CD8-positive, alpha-beta memory T cell (primary cell): ENCODE data around the gene FDX2. TPM values are rescaled to one million over a fixed set of nuclear protein-coding genes. Genes with fewer than 3 reads are reported as not detected.
A peak's percentile ranks its signal among the peaks of the same experiment; 100 is the strongest.

Source experiments
- CTCF ChIA-PET: fragments of 350-600 bp; sonication (Branson Sonifier 250); formaldehyde crosslinking; loops from one replicate; lab custom pipeline; 2021; ENCODE audit warnings: antibody characterized with exemption; lab: Charles Lee
- POLR2A ChIA-PET: fragments of 350-600 bp; sonication (Branson Sonifier 250); formaldehyde crosslinking; loops from one replicate; lab custom pipeline; 2021; ENCODE audit warnings: antibody characterized with exemption; lab: Charles Lee
- DNase-seq, 5 donors: peaks; one replicate each; pipeline versions ENCODE4 v3.0.0 to v3.0.0-alpha.2; 2020 to 2022; ENCODE audit warnings: mixed read lengths in 1 of 5
- H3K27ac ChIP-seq: one replicate; pipeline ENCODE4 v1.7.0; 2013; ENCODE audit warnings: low read depth, mild to moderate bottlenecking, low read length, moderate library complexity
- H3K27me3 ChIP-seq: 2 replicates; pipeline ENCODE4 v1.7.0; 2013; ENCODE audit warnings: low read length, mild to moderate bottlenecking; ENCODE audit not compliant: insufficient read depth, poor library complexity, severe bottlenecking
- H3K36me3 ChIP-seq: 2 replicates; pipeline ENCODE4 v1.7.0; 2013; ENCODE audit warnings: mild to moderate bottlenecking, low read length, moderate library complexity; ENCODE audit not compliant: insufficient read depth
- H3K4me1 ChIP-seq: 2 replicates; pipeline ENCODE4 v1.7.0; 2013; ENCODE audit warnings: mild to moderate bottlenecking, low read length, moderate library complexity; ENCODE audit not compliant: insufficient read depth
- H3K4me3 ChIP-seq: 2 replicates; pipeline ENCODE4 v1.7.0; 2013; ENCODE audit warnings: mild to moderate bottlenecking, low read length
- H3K9me3 ChIP-seq: 2 replicates; pipeline ENCODE4 v1.7.0; 2013; ENCODE audit warnings: mild to moderate bottlenecking, low read length
- H3K27ac Mint-ChIP-seq, 8 donors: one replicate each; pipeline ENCODE4 v1.8.0; 2020 to 2021; ENCODE audit warnings: mixed read lengths in 8 of 8, mild to moderate bottlenecking in 6 of 8, inconsistent platforms in 3 of 8, moderate library complexity in 3 of 8
- H3K27me3 Mint-ChIP-seq, 2 donors: one replicate each; pipeline ENCODE4 v1.8.0; 2020 to 2021; ENCODE audit warnings: mixed read lengths in 2 of 2, mild to moderate bottlenecking in 1 of 2, moderate library complexity in 1 of 2
- H3K36me3 Mint-ChIP-seq, 3 donors: one replicate each; pipeline ENCODE4 v1.8.0; 2020 to 2021; ENCODE audit warnings: mixed read lengths in 3 of 3, inconsistent platforms in 1 of 3, mild to moderate bottlenecking in 1 of 3
- H3K4me1 Mint-ChIP-seq, 3 donors: one replicate each; pipeline ENCODE4 v1.8.0; 2020 to 2021; ENCODE audit warnings: mixed read lengths in 3 of 3, inconsistent platforms in 1 of 3, mild to moderate bottlenecking in 1 of 3
- H3K4me3 Mint-ChIP-seq, 7 donors: one replicate each; pipeline ENCODE4 v1.8.0; 2020 to 2021; ENCODE audit warnings: mixed read lengths in 7 of 7, mild to moderate bottlenecking in 6 of 7, moderate library complexity in 4 of 7, inconsistent platforms in 2 of 7
- H3K9me3 Mint-ChIP-seq, 5 donors: one replicate each; pipeline ENCODE4 v1.8.0; 2020 to 2022; ENCODE audit warnings: mixed read lengths in 5 of 5, mild to moderate bottlenecking in 3 of 5, moderate library complexity in 2 of 5, inconsistent platforms in 1 of 5
- polyA plus RNA-seq: library from polyadenylated mRNA; unstranded; fragments of 300-500 nt; fragmentation: Illumina TruSeq; gene quantifications from one replicate; pipeline ENCODE4 v1.2.3, GENCODE V29; 2021
- total RNA-seq, 2 experiments: library from RNA; stranded (reverse); gene quantifications; one replicate each; pipeline ENCODE4 v1.2.3, GENCODE V29; 2021

FDX2 gene
- total and polyA plus RNA-seq, 3 experiments from 2014 or later = 16.1 to 30.0 (median 29.6) TPM

DNA sequence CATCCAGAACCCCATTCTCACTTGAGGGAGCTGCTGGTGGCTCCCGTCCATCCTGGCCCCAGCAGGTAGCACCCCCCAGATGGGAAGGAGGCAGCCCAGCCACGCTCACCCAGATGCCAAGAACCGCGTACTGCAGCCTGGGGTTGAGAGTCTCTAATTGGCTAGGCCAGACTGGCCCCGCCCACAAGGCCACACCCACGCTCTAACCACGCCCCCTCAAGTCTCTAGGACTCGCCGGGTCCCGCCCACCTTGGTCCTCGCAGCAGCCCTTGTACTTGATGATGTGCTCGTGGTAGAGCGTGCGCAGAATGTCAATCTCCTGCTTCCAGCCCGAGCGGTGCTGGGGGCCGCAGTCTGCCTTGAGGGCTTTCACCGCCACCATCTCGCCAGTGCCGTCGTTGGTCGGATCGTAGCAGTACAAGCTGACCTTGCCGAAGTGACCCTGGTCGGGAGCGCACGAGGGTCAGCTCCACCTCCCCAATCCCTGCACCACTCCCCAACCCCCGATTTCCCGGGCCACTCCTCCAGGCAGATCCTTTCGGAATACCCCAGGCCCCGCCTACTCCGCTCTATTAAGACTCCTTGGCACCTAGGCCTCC lies 38.1 kb upstream of the FDX2 start:
- peaks cover 16% of the 10 kb centered on the region for H3K36me3 ChIP-seq
- peak in 3 of 5 donors; percentile 18 to 29 (median 18) for DNase-seq
- Mint-ChIP-seq H3K27me3 (peaks cover 0 to 2% of the 10 kb centered on the region in 2 donors), H3K36me3 (peaks cover 0 to 71% (median 10%) of the 10 kb centered on the region in 3 donors), H3K4me3 (peak overlapping the region in 1 of 7 donors; percentile 54), H3K9me3 (no peaks in the 10 kb centered on the region), H3K4me1 (no peaks in the 10 kb centered on the region), H3K27ac (no peak overlapping the region)
- H3K27me3 ChIP-seq = no peaks in the 10 kb centered on the region
- CTCF ChIA-PET = interaction anchor here (1.0 kb wide), 1 partner anchor 35 kb away, joined by 3 read pairs; no protein-coding TSS in a partner anchor
- POLR2A ChIA-PET = interaction anchor here (0.8 kb wide), 1 partner anchor 52 kb away, joined by 3 read pairs; no protein-coding TSS in a partner anchor
- no peak overlapping the region for H3K27ac ChIP-seq
- no peak overlapping the region for H3K4me3 ChIP-seq
- no peaks in the 10 kb centered on the region for H3K9me3 ChIP-seq
- no peaks in the 10 kb centered on the region for H3K4me1 ChIP-seq

DNA sequence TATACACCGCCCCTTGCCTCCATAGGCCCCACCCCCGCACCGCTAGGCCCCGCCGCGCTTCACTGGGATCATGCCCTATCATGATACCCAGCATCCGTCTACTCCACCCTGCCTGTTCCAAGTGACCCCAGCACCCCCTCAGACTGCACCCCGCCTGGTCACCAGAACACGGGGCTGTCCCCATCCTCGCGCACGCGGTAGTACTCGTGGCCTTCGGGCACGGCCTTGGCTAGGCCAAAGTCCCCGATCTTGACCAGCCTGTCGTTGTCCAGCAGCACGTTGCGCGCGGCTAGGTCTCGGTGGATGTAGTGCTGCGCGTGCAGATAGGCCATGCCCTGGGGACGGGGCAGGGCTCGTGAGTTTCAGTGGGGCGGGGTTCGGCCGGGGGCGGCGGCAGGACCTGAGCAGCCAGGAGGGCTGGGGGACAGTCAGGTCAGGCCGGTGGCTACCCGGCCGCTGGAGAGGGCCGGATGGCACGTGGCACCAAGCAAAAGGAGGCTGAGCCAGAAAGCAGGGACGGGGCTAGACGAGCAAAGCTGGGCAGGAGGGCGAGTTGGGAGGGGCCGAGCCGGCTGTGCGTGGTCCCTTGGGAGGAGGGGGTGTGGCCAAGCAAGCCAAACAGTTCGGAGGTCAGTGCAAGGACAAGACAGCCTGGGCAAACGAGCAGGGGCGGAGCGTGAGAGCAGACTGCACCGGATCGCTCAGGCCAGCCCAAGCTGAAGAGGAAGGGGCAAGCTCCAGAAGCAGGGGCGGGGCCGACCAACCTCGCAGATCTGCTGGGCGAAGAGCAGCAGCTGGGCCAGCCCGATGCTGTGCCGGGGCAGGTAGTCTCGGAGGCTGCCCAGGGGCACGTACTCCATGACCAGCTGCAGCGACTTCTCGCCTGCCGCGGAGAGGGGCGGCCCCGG lies 37.2 kb upstream of the FDX2 start:
- CTCF ChIA-PET = no interaction called here

DNA sequence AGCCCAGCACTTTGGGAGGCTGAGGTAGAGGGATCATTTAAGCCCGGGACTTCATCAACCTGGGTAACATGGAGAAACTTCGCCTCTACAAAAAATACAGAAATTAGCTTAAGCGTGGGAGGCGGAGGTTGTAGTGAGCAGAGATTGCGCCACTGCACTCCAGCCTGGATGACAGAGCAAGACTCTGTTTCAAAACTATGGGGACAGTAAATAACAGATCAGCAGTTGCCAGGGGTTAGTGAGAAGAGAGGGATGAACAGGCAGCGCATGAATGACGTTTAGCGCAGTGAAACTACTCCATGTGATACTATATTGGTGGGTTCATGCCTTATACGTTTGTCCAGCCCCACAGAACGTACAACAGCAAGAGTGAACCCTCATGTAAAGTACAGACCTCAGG lies 30.7 kb upstream of the FDX2 start:
- no peak overlapping the region for H3K27ac ChIP-seq
- no peak overlapping the region for H3K4me3 Mint-ChIP-seq
- DNase-seq = no peak
- H3K27me3 Mint-ChIP-seq = no peaks in the 10 kb centered on the region
- ChIA-PET POLR2A (no interaction called here), CTCF (no interaction called here)
- no peaks in the 10 kb centered on the region for H3K27me3 ChIP-seq
- no peak overlapping the region for H3K27ac Mint-ChIP-seq
- H3K36me3 Mint-ChIP-seq = peaks cover 0 to 15% (median 2%) of the 10 kb centered on the region in 3 donors
- H3K9me3 Mint-ChIP-seq = no peaks in the 10 kb centered on the region
- H3K36me3 ChIP-seq = no peaks in the 10 kb centered on the region
- no peaks in the 10 kb centered on the region for H3K4me1 Mint-ChIP-seq
- no peak overlapping the region for H3K4me3 ChIP-seq
- H3K9me3 ChIP-seq = no peaks in the 10 kb centered on the region
- no peaks in the 10 kb centered on the region for H3K4me1 ChIP-seq

More for the DNA sequence above, 37.2 kb upstream of the FDX2 start:
- no peak overlapping the region for H3K27ac Mint-ChIP-seq
- H3K9me3 ChIP-seq = no peaks in the 10 kb centered on the region
- no peak overlapping the region for H3K27ac ChIP-seq
- peaks cover 16% of the 10 kb centered on the region for H3K36me3 ChIP-seq
- POLR2A ChIA-PET = no interaction called here
- no peak overlapping the region for H3K4me3 ChIP-seq
- peaks cover 0 to 2% of the 10 kb centered on the region in 2 donors for H3K27me3 Mint-ChIP-seq
- H3K9me3 Mint-ChIP-seq = no peaks in the 10 kb centered on the region
- peaks cover 0 to 66% (median 10%) of the 10 kb centered on the region in 3 donors for H3K36me3 Mint-ChIP-seq
- no peaks in the 10 kb centered on the region for H3K4me1 Mint-ChIP-seq
- no peak for DNase-seq
- no peak overlapping the region for H3K4me3 Mint-ChIP-seq
- no peaks in the 10 kb centered on the region for H3K4me1 ChIP-seq
- H3K27me3 ChIP-seq = no peaks in the 10 kb centered on the region

DNA sequence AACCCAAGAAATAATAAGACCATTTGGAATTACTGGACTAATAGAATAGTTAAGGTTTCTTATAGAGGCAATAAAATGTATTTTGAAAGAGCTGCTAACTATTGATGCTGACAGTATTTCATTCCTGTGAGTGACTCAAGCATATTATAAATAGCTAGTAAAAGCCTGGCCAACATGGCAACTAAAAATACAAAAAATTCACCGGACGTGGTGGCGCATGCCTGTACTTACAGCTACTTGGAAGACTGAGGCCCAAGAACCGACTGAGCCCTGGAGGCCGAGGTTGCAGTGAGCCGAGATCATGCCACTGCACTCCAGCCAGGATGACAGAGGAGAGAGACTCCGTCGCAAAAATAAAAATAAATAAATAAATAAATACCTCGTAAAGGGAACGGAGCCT lies 29.0 kb upstream of the FDX2 start:
- no peaks in the 10 kb centered on the region for H3K27me3 Mint-ChIP-seq
- no peak overlapping the region for H3K27ac ChIP-seq
- H3K4me1 Mint-ChIP-seq = peaks cover 4 to 8% (median 5%) of the 10 kb centered on the region in 3 donors

DNA sequence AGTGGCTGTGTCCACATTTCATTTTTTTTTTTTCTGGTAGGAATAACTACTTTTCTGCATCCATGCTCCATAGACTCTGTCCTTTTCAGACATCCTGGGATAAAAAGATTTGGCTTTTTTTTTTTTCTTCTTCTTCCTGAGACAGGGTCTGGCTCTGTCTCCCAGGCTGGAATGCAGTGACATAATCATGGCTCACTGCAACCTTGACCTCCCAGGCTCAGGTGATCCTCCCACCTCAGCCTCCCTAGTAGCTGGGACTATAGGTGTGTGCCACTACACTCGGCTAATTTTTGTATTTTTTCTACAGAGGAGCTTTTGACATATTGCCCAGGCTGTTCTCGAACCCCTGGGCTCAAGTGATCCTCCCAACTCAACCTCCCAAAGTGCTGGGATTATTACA lies 27.7 kb upstream of the FDX2 start:
- H3K4me3 Mint-ChIP-seq = peak overlapping the region in 1 of 7 donors; percentile 20
- ChIA-PET POLR2A (no interaction called here), CTCF (interaction anchor here (0.9 to 2.2 kb wide), 2 partner anchors 45 to 93 kb away, joined by 3 to 6 read pairs; no protein-coding TSS in a partner anchor)
- H3K9me3 ChIP-seq = no peaks in the 10 kb centered on the region
- no peaks in the 10 kb centered on the region for H3K27me3 ChIP-seq
- H3K4me1 ChIP-seq = peaks cover 21% of the 10 kb centered on the region
- peaks cover 0 to 8% (median 0%) of the 10 kb centered on the region in 3 donors for H3K36me3 Mint-ChIP-seq
- H3K36me3 ChIP-seq = no peaks in the 10 kb centered on the region
- H3K27ac ChIP-seq = no peak overlapping the region
- DNase-seq = no peak
- H3K27me3 Mint-ChIP-seq = no peaks in the 10 kb centered on the region
- no peak overlapping the region for H3K27ac Mint-ChIP-seq
- H3K9me3 Mint-ChIP-seq = no peaks in the 10 kb centered on the region
- H3K4me1 Mint-ChIP-seq = peaks cover 17 to 21% (median 17%) of the 10 kb centered on the region in 3 donors
- H3K4me3 ChIP-seq = no peak overlapping the region

More for the DNA sequence above, 29.0 kb upstream of the FDX2 start:
- no peak for DNase-seq
- CTCF ChIA-PET = interaction anchor here (1.1 to 2.2 kb wide), 2 partner anchors 44 to 74 kb away, joined by 3 to 6 read pairs; partner anchors contain the start of gene ICAM1
- no peaks in the 10 kb centered on the region for H3K36me3 ChIP-seq
- no peak overlapping the region for H3K4me3 Mint-ChIP-seq
- no peaks in the 10 kb centered on the region for H3K9me3 ChIP-seq
- no peaks in the 10 kb centered on the region for H3K9me3 Mint-ChIP-seq
- no peaks in the 10 kb centered on the region for H3K27me3 ChIP-seq
- POLR2A ChIA-PET = no interaction called here
- peaks cover 12% of the 10 kb centered on the region for H3K4me1 ChIP-seq
- peaks cover 0 to 1% (median 0%) of the 10 kb centered on the region in 3 donors for H3K36me3 Mint-ChIP-seq
- no peak overlapping the region for H3K4me3 ChIP-seq
- no peak overlapping the region for H3K27ac Mint-ChIP-seq

DNA sequence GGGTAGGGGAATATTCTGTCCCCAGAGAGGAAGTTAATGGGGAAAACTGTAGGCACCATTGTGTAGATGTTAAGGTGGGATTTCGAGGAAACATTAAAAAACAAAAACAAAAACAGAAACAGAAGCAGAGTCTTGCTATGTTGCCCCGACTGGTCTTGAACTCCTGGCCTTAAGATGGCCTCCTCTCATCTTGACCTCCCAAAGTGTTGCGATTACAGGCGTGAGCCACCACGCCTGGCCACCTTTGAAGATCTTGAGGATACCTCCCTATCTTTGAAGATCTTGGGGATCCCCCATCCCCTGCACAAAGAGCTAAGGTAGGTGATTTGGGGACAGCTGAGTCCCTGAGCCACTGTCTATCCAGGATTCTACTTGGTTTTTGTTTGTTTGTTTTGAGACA lies 24.2 kb upstream of the FDX2 start:
- no peaks in the 10 kb centered on the region for H3K36me3 ChIP-seq
- H3K4me3 ChIP-seq = peak overlapping the region; percentile 82
- Mint-ChIP-seq H3K27ac (peak overlapping the region; percentile 71 to 99 (median 95)), H3K4me3 (peak overlapping the region; percentile 90 to 98 (median 97)), H3K36me3 (peaks cover 0 to 20% (median 0%) of the 10 kb centered on the region in 3 donors), H3K4me1 (peaks cover 21 to 33% (median 24%) of the 10 kb centered on the region in 3 donors), H3K9me3 (no peaks in the 10 kb centered on the region), H3K27me3 (no peaks in the 10 kb centered on the region)
- ChIA-PET CTCF (interaction anchor here (0.6 to 0.8 kb wide), 2 partner anchors 53 to 127 kb away, joined by 3 read pairs; no protein-coding TSS in a partner anchor), POLR2A (no interaction called here)
- H3K4me1 ChIP-seq = peaks cover 25% of the 10 kb centered on the region
- DNase-seq = no peak
- H3K27ac ChIP-seq = peak overlapping the region; percentile 53
- no peaks in the 10 kb centered on the region for H3K9me3 ChIP-seq
- no peaks in the 10 kb centered on the region for H3K27me3 ChIP-seq

DNA sequence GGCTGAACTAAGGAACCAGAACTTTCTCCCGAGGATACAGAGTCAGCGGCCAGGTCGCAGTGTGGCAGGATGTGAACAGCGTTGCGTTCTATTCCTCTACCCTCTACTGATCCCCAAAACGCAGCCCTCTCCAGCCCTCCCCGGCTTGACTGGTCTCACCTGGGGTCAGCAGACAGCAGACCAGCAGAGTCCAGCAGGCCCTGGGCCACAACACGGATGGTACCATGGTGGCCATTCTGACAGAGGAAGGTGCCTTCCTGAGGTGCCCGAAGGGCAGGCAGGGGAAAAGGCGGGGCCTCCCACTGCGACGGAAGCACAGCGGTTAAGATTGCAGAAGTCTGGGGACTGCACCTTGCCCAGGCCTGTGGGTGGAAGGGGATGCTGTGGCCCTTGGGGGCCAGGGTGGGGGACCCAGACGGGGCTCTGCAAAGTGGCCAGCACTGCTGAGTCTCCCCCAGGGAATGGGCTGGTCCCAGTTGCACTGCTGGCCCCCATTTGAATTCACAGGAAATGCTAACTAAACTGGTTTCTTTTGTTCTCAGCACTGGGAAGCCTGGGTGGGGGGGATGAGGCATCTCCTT lies 23.7 kb upstream of the FDX2 start, which contains the start of gene ICAM3:
Gene ICAM3 (minus strand): TSS at position 245 of the 581 bp plus-strand sequence. CDS start 10 bp downstream, at position 235.
- ChIA-PET POLR2A (no interaction called here), CTCF (interaction anchor here (0.6 kb wide), 1 partner anchor 126 kb away, joined by 3 read pairs; no protein-coding TSS in a partner anchor)
- peak within 1 kb of the TSS; percentile 71 to 99 (median 95) for H3K27ac Mint-ChIP-seq
- H3K27me3 Mint-ChIP-seq = no peaks in the 10 kb centered on the region
- DNase-seq = peak; percentile 35 to 69 (median 48)
- Histone ChIP-seq H3K9me3 (no peaks in the 10 kb centered on the region), H3K27me3 (no peaks in the 10 kb centered on the region), H3K4me1 (peaks cover 27% of the 10 kb centered on the region), H3K4me3 (peak within 1 kb of the TSS; percentile 82), H3K36me3 (peaks cover 2% of the 10 kb centered on the region), H3K27ac (peak within 1 kb of the TSS; percentile 53)
- peaks cover 21 to 35% (median 24%) of the 10 kb centered on the region in 3 donors for H3K4me1 Mint-ChIP-seq
- peaks cover 0 to 23% (median 0%) of the 10 kb centered on the region in 3 donors for H3K36me3 Mint-ChIP-seq
- no peaks in the 10 kb centered on the region for H3K9me3 Mint-ChIP-seq
- H3K4me3 Mint-ChIP-seq = peak within 1 kb of the TSS; percentile 90 to 98 (median 97)
